Heart right ventricle (tissue), 16 donors: ENCODE data around the gene ATG16L1. TPM values are rescaled to one million over a fixed set of nuclear protein-coding genes. Genes with fewer than 3 reads are reported as not detected.

Experiments used
- ATAC-seq, 8 donors: fragments of 200-7000 bp; cut with Tn5 transposase; one replicate each; pipeline ENCODE4 v1.9.1; 2020; ENCODE audit warnings: mild to moderate bottlenecking in 8 of 8, moderate library complexity in 8 of 8, moderate number of reproducible peaks in 1 of 8
- DNase-seq, 2 donors: peaks; one replicate each; pipeline ENCODE4 v3.0.0-alpha.2; 2020
- H3K27ac ChIP-seq, 10 donors: fragments of 200-600 bp; sonication (generic) in 2 of 10; one replicate each; pipeline versions ENCODE4 v1.5.0 to v1.8.0; 2020 to 2022; ENCODE audit warnings: mild to moderate bottlenecking in 3 of 10
- H3K27me3 ChIP-seq, 7 donors: fragments of 200-600 bp; one replicate each; pipeline ENCODE4 v1.8.0; 2021 to 2022; ENCODE audit warnings: mild to moderate bottlenecking in 2 of 7
- H3K36me3 ChIP-seq, 9 donors: fragments of 200-600 bp; sonication (generic) in 1 of 9; one replicate each; pipeline versions ENCODE4 v1.5.0 to v1.8.0; 2020 to 2022; ENCODE audit warnings: mild to moderate bottlenecking in 2 of 9
- H3K4me1 ChIP-seq, 9 donors: fragments of 200-600 bp; sonication (generic) in 1 of 9; one replicate each; pipeline versions ENCODE4 v1.5.0 to v1.8.0; 2020 to 2022; ENCODE audit warnings: mild to moderate bottlenecking in 4 of 9
- H3K4me3 ChIP-seq, 10 donors: fragments of 200-600 bp; sonication (generic) in 2 of 10; one replicate each; pipeline versions ENCODE4 v1.5.0 to v1.8.0; 2020 to 2022; ENCODE audit warnings: mild to moderate bottlenecking in 7 of 10, moderate library complexity in 2 of 10
- H3K9me3 ChIP-seq, 11 donors: fragments of 200-600 bp in 10 of 11; sonication (generic) in 2 of 11; one replicate each; pipeline versions ENCODE4 v1.5.0 to v1.8.0; 2013 to 2022; ENCODE audit warnings: mild to moderate bottlenecking in 2 of 11, control low read depth in 1 of 11, moderate library complexity in 1 of 11
- WGBS, 2 donors: extraction: QIAGEN DNeasy Blood & Tissue Kit; methylation state at CpG; one replicate each; pipeline ENCODE4 v1.1.7; 2013; ENCODE audit warnings: inconsistent platforms in 1 of 2; 5-methylcytosine and 5-hydroxymethylcytosine counted together
- intact Hi-C, 10 donors: fragments of 100-400 bp; cut with DNase I; formaldehyde crosslinking; loops; one replicate each; pipeline versions ENCODE4 v1.11.1 to v1.14.2; 2022
- polyA plus RNA-seq, 2 donors: library from polyadenylated mRNA; stranded (reverse); fragments of 200-250 nt; gene quantifications; one replicate each; pipeline ENCODE4 v1.2.3, GENCODE V29; 2013
- total RNA-seq, 10 donors: library from RNA; stranded (reverse); fragmentation: NEBNext Ultra II Directional in 3 of 10; extraction: Animal tissue kit (Norgen Biotek cat#: 25700) in 3 of 10; gene quantifications; one replicate each; pipeline versions ENCODE4 v1.2.1 to v1.2.4, GENCODE V29; 2021 to 2023
- TF ChIP-seq, protein P1 (sequence below), 9 donors: fragments of 200-600 bp; sonication (generic) in 2 of 9; IDR thresholded peaks; one replicate each; pipeline versions ENCODE4 v1.5.0 to v1.8.0; 2021 to 2022; ENCODE audit warnings: antibody characterized with exemption in 9 of 9, mild to moderate bottlenecking in 5 of 9, moderate library complexity in 1 of 9
- donor health status: Arrhythmogenic right ventricular cardiomyopathy.
- donor health status: ischemic (EF 13 %, LVEDD 7.1; RV severe dilation, severe dysfunction).
- donor health status: healthy with polysubstance abuse.
- donor health status: DM: no; HTN: yes; CAD: no.
- donor health status: DM: no; HTN: no; CAD: no.
- donor health status: ischemic (EF 25% LVEDD 6.9; RV normal size, moderate dysfunction).
- donor health status: ischemic (EF 25% LVEDD 5.7; RV mildly dilated, moderate dysfunction).
- donor health status: healthy.
- donor health status: DM: yes; HTN: yes; CAD: no.
- donor health status: Ischemic cardiomyopathy.
- donor health status: ischemic (EF 35%, LVEDD 5.7; RV mildly dilated, moderate dysfunction).
- donor health status: nonischemic (EF 11% LVEDD 7.7; RV severe dilation, severe dysfunction).
- donor health status: DM: yes; HTN: yes; CAD: no.
- donor health status: PGD.
- donor health status: ischemic (EF 29% LVEDD 5.4; RV normal size, mild dysfunction).
- donor health status: nonischemic (EF 23%, LVEDD 6.1; RV moderate dilation, normal function).

ATG16L1 gene
- total and polyA plus RNA-seq, 12 donors, result 7.4 to 19.2 (median 15.5) TPM

DNA sequence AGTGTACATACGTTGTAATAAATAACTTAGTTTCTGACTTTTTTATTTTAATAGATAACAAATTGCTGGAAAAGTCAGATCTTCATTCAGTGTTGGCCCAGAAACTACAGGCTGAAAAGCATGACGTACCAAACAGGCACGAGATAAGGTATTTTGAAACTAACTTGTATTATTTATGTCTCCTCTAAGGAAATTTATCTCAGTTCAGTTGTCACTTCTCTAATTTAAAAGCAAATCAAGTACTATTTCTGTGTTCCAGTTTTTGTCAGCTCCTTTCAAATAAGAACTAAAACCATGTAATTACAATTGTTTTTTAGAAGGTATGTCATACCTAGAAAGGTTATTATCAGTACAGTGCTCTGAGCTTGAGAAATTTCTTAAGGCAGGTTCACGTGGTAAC is 4.6 kb downstream of the ATG16L1 start:
- ATAC-seq (no peak), DNase-seq (no peak)
- Histone ChIP-seq H3K27ac (no peak overlapping the region), H3K4me1 (peaks cover 0 to 30% (median 25%) of the 10 kb centered on the region in 9 donors), H3K27me3 (no peaks in the 10 kb centered on the region), H3K9me3 (no peaks in the 10 kb centered on the region), H3K36me3 (peaks cover 0 to 74% (median 30%) of the 10 kb centered on the region in 9 donors), H3K4me3 (no peak overlapping the region)
- 77 to 81% methylated on average over 4 of the region's 4 CpGs for WGBS, 2 donors
- TF ChIP-seq, protein P1, sequence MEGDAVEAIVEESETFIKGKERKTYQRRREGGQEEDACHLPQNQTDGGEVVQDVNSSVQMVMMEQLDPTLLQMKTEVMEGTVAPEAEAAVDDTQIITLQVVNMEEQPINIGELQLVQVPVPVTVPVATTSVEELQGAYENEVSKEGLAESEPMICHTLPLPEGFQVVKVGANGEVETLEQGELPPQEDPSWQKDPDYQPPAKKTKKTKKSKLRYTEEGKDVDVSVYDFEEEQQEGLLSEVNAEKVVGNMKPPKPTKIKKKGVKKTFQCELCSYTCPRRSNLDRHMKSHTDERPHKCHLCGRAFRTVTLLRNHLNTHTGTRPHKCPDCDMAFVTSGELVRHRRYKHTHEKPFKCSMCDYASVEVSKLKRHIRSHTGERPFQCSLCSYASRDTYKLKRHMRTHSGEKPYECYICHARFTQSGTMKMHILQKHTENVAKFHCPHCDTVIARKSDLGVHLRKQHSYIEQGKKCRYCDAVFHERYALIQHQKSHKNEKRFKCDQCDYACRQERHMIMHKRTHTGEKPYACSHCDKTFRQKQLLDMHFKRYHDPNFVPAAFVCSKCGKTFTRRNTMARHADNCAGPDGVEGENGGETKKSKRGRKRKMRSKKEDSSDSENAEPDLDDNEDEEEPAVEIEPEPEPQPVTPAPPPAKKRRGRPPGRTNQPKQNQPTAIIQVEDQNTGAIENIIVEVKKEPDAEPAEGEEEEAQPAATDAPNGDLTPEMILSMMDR (IDR thresholded peaks at IDR 0.05), result no peak
- intact Hi-C loops, result loop anchor here in 5 of 10 donors (10.0 kb wide), 5 partner anchors 161 to 651 kb away; no protein-coding TSS in a partner anchor

DNA sequence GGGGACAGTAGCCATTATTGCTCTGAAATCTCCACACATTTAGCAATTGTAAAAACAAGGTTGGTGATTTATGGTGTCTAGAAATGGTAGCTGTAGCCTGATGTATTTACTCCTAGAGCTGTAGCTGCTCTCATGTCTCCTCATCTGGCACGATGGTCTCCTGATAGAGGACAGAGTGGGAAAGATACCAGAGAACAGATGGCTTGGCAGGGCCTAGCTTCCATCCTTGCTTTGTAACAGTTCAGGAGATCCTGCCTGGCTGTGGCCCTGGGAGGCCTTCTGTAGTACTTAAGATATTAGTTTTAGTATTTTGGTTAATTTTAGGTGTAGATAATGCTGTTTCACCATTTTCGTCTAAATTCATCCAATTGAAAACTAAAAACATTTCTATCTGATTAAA is 6.7 kb downstream of the ATG16L1 start:
- H3K4me1 ChIP-seq, result peaks cover 0 to 19% (median 13%) of the 10 kb centered on the region in 9 donors
- H3K4me3 ChIP-seq, result no peak overlapping the region
- TF ChIP-seq, protein P1 (IDR thresholded peaks at IDR 0.05), result no peak
- DNase-seq (no peak), ATAC-seq (no peak)
- no peaks in the 10 kb centered on the region for H3K9me3 ChIP-seq
- no peaks in the 10 kb centered on the region for H3K27me3 ChIP-seq
- H3K27ac ChIP-seq, result no peak overlapping the region
- peaks cover 0 to 95% (median 42%) of the 10 kb centered on the region in 9 donors for H3K36me3 ChIP-seq
- 90 to 92% methylated on average over 2 of the region's 2 CpGs for WGBS, 2 donors
- intact Hi-C loops, result loop anchor here in 5 of 10 donors (10.0 kb wide), 5 partner anchors 163 to 653 kb away; no protein-coding TSS in a partner anchor

- WGBS, 2 donors, result 95 to 98% methylated on average over 1 of the region's 1 CpG
- no peak for ATAC-seq
- Histone ChIP-seq H3K36me3 (peaks cover under 1 to 99% (median 58%) of the 10 kb centered on the region in 9 donors), H3K4me3 (no peak overlapping the region), H3K27ac (no peak overlapping the region), H3K27me3 (no peaks in the 10 kb centered on the region), H3K9me3 (no peaks in the 10 kb centered on the region), H3K4me1 (peaks cover 0 to 8% (median 0%) of the 10 kb centered on the region in 9 donors)
- intact Hi-C loops, result loop anchor here in 5 of 10 donors (10.0 kb wide), 5 partner anchors 165 to 655 kb away; no protein-coding TSS in a partner anchor
- DNase-seq, result no peak
- TF ChIP-seq, protein P1 (IDR thresholded peaks at IDR 0.05), result no peak
Observed at GRCh38 chr2:233259730-233260129, 8.3 kb downstream of the ATG16L1 start.

GRCh38 chr2:233260661-233261060 is 9.2 kb downstream of the ATG16L1 start:
- peaks cover 8 to 100% (median 67%) of the 10 kb centered on the region in 9 donors for H3K36me3 ChIP-seq
- DNase-seq, result no peak
- ATAC-seq, result no peak
- H3K4me3 ChIP-seq, result no peak overlapping the region
- no peaks in the 10 kb centered on the region for H3K9me3 ChIP-seq
- WGBS, 2 donors, result 93 to 96% methylated on average over 5 of the region's 5 CpGs
- TF ChIP-seq, protein P1 (IDR thresholded peaks at IDR 0.05), result no peak
- intact Hi-C loops, result no loop called here
- peaks cover 0 to 5% (median 0%) of the 10 kb centered on the region in 9 donors for H3K4me1 ChIP-seq
- H3K27ac ChIP-seq, result no peak overlapping the region
- no peaks in the 10 kb centered on the region for H3K27me3 ChIP-seq
